ENCODE data around the gene MYO1C. TPM values are rescaled to one million over a fixed set of nuclear protein-coding genes. Genes with fewer than 3 reads are reported as not detected.
"Not testable (repeated sequence)": the region's sequence is repeated elsewhere in the genome, so short reads cannot be mapped to it uniquely, and the experiment has no call there.

The MYO1C gene, protein sequence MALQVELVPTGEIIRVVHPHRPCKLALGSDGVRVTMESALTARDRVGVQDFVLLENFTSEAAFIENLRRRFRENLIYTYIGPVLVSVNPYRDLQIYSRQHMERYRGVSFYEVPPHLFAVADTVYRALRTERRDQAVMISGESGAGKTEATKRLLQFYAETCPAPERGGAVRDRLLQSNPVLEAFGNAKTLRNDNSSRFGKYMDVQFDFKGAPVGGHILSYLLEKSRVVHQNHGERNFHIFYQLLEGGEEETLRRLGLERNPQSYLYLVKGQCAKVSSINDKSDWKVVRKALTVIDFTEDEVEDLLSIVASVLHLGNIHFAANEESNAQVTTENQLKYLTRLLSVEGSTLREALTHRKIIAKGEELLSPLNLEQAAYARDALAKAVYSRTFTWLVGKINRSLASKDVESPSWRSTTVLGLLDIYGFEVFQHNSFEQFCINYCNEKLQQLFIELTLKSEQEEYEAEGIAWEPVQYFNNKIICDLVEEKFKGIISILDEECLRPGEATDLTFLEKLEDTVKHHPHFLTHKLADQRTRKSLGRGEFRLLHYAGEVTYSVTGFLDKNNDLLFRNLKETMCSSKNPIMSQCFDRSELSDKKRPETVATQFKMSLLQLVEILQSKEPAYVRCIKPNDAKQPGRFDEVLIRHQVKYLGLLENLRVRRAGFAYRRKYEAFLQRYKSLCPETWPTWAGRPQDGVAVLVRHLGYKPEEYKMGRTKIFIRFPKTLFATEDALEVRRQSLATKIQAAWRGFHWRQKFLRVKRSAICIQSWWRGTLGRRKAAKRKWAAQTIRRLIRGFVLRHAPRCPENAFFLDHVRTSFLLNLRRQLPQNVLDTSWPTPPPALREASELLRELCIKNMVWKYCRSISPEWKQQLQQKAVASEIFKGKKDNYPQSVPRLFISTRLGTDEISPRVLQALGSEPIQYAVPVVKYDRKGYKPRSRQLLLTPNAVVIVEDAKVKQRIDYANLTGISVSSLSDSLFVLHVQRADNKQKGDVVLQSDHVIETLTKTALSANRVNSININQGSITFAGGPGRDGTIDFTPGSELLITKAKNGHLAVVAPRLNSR
- 10 to 100 TPM; 59.3 to 64.8 TPM for total RNA-seq

DNA sequence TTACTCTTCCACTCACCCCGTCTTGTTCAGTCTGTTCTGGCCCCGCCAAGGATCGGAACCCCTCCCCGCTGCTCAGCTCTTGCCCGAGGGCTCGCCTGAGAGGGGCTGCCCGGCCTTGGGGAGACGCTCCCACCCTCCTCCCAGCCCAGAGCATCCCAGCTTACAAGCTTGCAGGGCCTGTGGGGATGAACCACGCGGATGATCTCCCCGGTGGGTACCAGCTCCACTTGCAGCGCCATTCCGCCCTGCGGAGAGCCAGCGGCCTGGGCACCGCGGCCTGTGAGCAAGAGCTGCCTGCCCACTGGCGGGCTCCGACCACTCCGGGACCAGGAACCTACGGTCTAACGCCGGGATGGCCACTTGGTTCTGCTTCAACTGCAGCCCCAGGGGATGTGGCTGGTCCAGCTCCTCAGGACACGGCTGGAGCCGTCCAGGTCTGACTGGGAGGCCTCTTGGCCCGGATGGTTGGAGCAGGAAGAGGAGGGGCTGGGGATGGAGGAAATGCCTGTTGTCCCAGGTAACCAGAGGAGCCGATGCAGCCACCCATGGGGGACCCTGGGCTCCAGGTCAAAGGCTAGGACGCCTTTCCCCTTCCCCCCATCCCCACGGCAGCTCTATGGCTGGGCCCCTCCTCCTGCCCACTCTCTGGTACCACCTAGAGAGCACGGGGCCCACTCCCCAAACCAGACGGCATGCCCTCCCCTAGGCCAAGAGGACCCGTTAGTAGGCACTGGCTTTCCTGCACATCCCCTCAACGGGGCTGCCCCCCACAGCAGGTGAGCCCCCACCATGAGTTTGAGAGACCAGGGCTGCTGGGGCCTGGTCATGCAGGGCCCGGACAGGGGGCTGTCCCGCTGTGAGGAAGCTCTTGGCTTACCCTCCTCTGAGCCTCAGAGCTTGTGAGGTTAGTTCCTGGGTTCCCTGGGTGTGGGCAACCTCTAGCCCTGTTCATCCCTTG, at the start of gene MYO1C:
MYO1C (minus strand) TSS at position 438 of the 958 bp plus-strand sequence; CDS start at position 239, 199 bp downstream.
- Mint-ChIP-seq H3K27ac (peak within 1 kb of the TSS; percentile 74), H3K27me3 (peaks cover 2% of the 10 kb centered on the region), H3K9me3 (no peaks in the 10 kb centered on the region), H3K36me3 (ENCODE audit: low read depth) (peaks cover 7% of the 10 kb centered on the region), H3K4me1 (peaks cover 33% of the 10 kb centered on the region), H3K4me3 (peak within 1 kb of the TSS; percentile 81)
- ChIA-PET CTCF (no interaction called here), POLR2A (interaction anchor here (1.2 to 2.1 kb wide), 4 partner anchors 11 to 37 kb away, joined by 3 to 15 read pairs (median 8); partner anchors contain the start of genes CRK and INPP5K)
- no peak for DNase-seq

DNA sequence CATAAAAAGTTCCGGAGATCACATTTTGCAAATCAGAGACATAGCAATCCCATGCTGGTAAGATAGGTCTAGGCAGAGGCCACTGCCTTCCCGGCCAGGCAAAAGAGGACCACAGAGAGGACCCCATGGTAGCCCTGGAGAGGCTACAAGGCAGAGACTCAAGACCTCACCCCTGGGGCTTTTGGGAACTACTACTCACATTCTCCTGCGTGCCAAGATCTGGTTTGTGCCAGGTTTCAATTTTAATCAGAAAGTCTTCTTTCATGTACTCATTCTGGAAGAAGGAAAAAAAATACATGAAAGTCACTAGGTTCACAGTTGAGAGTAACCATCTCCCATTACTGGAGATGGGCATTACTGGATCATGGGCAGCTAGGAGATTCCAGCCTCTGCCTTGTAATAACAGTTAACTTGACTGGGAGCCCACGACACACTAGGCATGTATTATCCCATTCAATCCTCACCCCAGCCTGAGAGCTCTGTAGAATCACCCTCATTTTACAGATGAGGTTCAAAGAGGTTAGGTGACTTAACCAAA, 49.0 kb upstream of the MYO1C start:
- CTCF ChIA-PET, result interaction anchor here (1.1 kb wide), 1 partner anchor 108 kb away, joined by 3 read pairs; the partner anchor contains the start of gene RILP
- Mint-ChIP-seq H3K36me3 (ENCODE audit: low read depth) (peaks cover 9% of the 10 kb centered on the region), H3K9me3 (no peaks in the 10 kb centered on the region), H3K27ac (no peak overlapping the region), H3K4me1 (peaks cover 5% of the 10 kb centered on the region), H3K27me3 (no peaks in the 10 kb centered on the region), H3K4me3 (no peak overlapping the region)
- POLR2A ChIA-PET, result no interaction called here
- DNase-seq, result no peak

DNA sequence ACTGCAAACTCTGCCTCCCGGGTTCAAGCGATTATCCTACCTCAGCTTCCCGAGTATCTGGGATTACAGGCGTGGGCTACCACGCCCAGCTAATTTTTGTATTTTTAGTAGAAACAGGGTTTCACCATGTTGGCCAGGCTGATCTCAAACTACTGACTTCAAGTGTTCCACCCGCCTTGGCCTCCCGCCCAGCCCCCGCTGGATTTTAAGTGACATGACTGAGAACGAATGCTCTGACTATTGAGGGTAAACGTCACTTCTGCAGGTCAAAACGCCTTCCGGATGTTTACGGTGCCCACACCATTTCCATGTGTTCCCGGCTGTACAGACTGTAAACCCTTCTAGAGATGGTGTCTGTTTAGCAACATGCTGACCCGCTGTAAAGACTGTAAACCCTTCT, 47.3 kb upstream of the MYO1C start:
- no peaks in the 10 kb centered on the region for H3K9me3 Mint-ChIP-seq
- H3K27ac Mint-ChIP-seq, result no peak overlapping the region
- ChIA-PET POLR2A (no interaction called here), CTCF (interaction anchor here (1.1 kb wide), 1 partner anchor 175 kb away, joined by 3 read pairs; no protein-coding TSS in a partner anchor)
- peaks cover 5% of the 10 kb centered on the region for H3K4me1 Mint-ChIP-seq
- H3K36me3 Mint-ChIP-seq (ENCODE audit: low read depth), result peaks cover 12% of the 10 kb centered on the region
- no peak overlapping the region for H3K4me3 Mint-ChIP-seq
- DNase-seq, result no peak
- H3K27me3 Mint-ChIP-seq, result no peaks in the 10 kb centered on the region

DNA sequence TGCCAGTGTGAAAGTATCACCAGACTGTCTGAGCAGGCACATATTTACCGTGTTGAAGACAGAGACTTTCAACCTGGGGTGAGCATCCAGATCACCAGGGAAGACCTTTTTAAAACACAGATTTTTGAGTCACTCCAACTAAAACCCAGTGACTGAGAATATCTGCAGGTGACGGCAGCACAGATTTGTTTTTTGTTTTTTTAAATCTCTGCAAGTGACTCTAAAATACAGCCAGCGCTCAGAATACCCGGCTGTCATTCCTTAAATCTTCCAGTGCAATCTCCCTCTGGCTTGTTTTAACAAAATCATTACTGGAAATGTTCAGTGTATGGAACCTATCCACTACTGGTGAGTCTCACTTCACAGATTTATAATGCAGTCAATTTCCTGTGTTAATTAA, 43.3 kb upstream of the MYO1C start:
- Mint-ChIP-seq H3K36me3 (ENCODE audit: low read depth) (peaks cover 24% of the 10 kb centered on the region), H3K9me3 (no peaks in the 10 kb centered on the region)
- CTCF ChIA-PET, result interaction anchor here (1.2 kb wide), 1 partner anchor 39 kb away, joined by 7 read pairs; no protein-coding TSS in a partner anchor

DNA sequence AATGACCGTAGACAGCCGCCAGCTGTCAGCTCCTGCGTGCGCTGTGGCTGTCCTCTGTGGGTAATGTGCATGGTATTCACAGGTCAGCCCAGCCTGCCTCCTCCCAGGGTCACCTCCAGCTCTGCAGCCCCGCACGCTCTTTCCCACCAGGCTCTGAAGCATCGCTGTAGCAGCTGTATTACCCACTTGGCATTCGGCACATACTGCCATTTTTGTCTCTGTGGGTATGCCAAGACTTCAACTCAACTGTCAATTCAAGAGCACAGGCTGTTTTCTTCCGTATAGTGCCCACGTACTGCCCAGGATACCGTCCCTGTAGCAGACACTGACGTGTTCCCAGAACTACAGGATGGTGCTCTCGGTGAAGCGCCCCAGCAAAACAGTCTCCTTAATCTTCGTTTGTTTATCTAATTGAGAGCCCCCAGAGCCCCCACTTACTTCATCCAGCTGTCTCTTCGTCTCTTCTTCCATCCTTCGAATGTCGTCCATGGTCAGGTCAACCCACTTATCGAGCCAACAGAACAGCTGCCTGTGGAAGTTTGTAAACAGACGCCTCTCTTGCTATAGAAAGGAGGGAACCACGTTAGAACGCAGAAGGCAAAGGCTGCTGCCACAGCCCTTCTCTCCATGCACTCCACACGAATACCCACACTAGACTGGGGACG, 41.3 kb upstream of the MYO1C start:
- Mint-ChIP-seq H3K27me3 (no peaks in the 10 kb centered on the region), H3K27ac (no peak overlapping the region), H3K4me3 (no peak overlapping the region), H3K9me3 (no peaks in the 10 kb centered on the region), H3K36me3 (ENCODE audit: low read depth) (peaks cover 22% of the 10 kb centered on the region), H3K4me1 (no peaks in the 10 kb centered on the region)
- DNase-seq, result no peak
- POLR2A ChIA-PET, result interaction anchor here (1.2 to 1.8 kb wide), 3 partner anchors 14 to 96 kb away, joined by 3 to 9 read pairs (median 3); partner anchors contain the start of gene INPP5K
- CTCF ChIA-PET, result interaction anchor here (0.8 to 2.5 kb wide), 11 partner anchors 12 to 194 kb away, joined by 3 to 15 read pairs (median 4); partner anchors contain the start of gene INPP5K

More for the DNA sequence above, 43.3 kb upstream of the MYO1C start:
- Mint-ChIP-seq H3K4me1 (no peaks in the 10 kb centered on the region), H3K4me3 (no peak overlapping the region), H3K27ac (no peak overlapping the region), H3K27me3 (no peaks in the 10 kb centered on the region)
- no peak for DNase-seq
- POLR2A ChIA-PET, result no interaction called here

DNA sequence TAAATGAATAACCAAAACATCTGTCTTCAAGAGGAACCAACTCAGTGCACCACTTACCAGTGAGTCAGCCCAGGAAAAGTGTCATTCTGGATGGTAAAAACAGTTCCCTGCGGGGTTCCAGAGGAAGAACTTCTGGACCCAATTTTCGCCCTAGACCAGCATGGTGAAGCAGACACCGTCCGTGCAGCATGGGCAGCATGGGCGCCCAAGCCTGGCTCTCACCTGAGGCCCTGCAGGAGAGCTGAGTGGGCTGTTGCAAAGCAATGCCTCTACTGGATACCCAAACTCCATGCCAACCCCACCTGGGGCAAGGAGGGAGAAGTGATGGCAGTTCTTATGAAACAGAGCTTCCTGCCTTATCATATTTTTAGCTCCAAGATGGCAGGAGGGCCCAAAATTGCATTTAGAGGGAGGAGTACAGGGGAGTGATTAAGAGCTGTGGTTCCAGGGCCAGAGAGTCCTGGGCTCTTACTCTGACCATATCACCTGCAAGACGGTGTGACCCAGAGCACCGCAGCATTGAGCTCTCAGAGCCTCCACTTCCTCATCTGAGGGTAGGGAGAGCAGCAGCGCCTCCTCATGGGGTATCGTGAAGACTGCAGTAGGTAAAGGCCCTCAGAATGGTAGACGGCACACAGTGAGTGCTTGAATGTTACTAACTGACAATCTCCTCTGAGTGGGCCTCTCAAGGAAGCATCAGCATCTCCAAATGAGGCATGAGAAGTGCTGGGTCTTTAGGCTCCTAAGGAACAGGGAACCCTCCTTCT, 40.5 kb upstream of the MYO1C start:
- ChIA-PET POLR2A (interaction anchor here (1.2 to 1.8 kb wide), 4 partner anchors 13 to 97 kb away, joined by 3 to 9 read pairs (median 3); partner anchors contain the start of gene INPP5K), CTCF (interaction anchor here (0.6 to 2.5 kb wide), 14 partner anchors 12 to 250 kb away, joined by 3 to 15 read pairs (median 4); partner anchors contain the start of gene INPP5K)
- H3K4me3 Mint-ChIP-seq, result no peak overlapping the region
- H3K27ac Mint-ChIP-seq, result no peak overlapping the region
- peak; percentile 54 for DNase-seq
- H3K4me1 Mint-ChIP-seq, result no peaks in the 10 kb centered on the region
- no peaks in the 10 kb centered on the region for H3K9me3 Mint-ChIP-seq
- H3K27me3 Mint-ChIP-seq, result no peaks in the 10 kb centered on the region
- H3K36me3 Mint-ChIP-seq (ENCODE audit: low read depth), result peaks cover 28% of the 10 kb centered on the region

DNA sequence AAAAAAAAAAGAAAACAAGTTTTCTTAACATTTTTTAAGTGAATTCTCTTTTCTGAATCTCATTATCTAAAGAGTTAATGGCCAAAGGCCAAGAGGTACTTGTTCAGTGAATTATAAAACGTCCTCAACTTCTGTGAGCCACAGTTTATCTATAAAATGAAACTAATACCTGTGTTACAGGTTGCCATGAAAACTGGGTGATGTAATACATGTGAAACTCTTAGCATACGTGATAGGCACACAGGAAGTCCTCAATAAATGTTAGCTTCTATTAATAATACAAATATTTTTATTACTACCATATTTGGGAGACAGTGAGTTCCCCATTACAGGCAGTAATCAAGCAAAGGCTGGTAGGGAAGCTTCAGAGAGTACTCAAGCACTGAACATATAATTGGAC, 37.4 kb upstream of the MYO1C start:
- CTCF ChIA-PET, result interaction anchor here (0.6 kb wide), 1 partner anchor 295 kb away, joined by 3 read pairs; no protein-coding TSS in a partner anchor
- H3K9me3 Mint-ChIP-seq, result no peaks in the 10 kb centered on the region
- H3K4me3 Mint-ChIP-seq, result no peak overlapping the region
- no peak for DNase-seq
- H3K27me3 Mint-ChIP-seq, result no peaks in the 10 kb centered on the region
- H3K4me1 Mint-ChIP-seq, result peaks cover 17% of the 10 kb centered on the region
- POLR2A ChIA-PET, result interaction anchor here (1.4 kb wide), 1 partner anchor 14 kb away, joined by 4 read pairs; the partner anchor contains the start of gene INPP5K
- peaks cover 31% of the 10 kb centered on the region for H3K36me3 Mint-ChIP-seq (ENCODE audit: low read depth)
- H3K27ac Mint-ChIP-seq, result no peak overlapping the region

DNA sequence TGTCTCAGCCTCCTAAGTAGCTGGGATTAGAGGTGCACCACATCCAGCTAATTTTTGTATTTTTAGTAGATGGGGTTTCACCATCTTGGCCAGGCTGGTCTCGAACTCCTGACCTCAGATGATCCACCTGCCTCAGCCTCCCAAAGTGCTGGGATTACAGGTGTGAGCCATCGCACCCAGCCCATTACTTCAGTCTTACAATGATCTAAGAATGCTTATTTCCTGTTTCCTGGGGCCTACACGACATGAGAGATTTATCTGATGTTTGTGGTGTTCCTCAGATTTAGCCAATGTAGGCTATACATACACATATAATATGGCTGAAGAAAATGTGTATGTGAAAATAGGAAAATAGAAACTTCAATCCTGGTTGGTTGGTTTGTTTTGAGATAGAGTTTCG, 34.4 kb upstream of the MYO1C start:
- not testable (repeated sequence) for DNase-seq, H3K27me3 Mint-ChIP-seq, H3K4me3 Mint-ChIP-seq, H3K9me3 Mint-ChIP-seq
- Mint-ChIP-seq H3K36me3 (ENCODE audit: low read depth) (peaks cover 20% of the 10 kb centered on the region), H3K4me1 (peaks cover 17% of the 10 kb centered on the region), H3K27ac (peak overlapping the region; percentile 72)
- ChIA-PET POLR2A (interaction anchor here (0.7 to 1.7 kb wide), 3 partner anchors 11 to 165 kb away, joined by 3 to 14 read pairs (median 3); partner anchors contain the start of gene INPP5K), CTCF (interaction anchor here (1.9 kb wide), 1 partner anchor 10 kb away, joined by 5 read pairs; the partner anchor contains the start of gene INPP5K)

DNA sequence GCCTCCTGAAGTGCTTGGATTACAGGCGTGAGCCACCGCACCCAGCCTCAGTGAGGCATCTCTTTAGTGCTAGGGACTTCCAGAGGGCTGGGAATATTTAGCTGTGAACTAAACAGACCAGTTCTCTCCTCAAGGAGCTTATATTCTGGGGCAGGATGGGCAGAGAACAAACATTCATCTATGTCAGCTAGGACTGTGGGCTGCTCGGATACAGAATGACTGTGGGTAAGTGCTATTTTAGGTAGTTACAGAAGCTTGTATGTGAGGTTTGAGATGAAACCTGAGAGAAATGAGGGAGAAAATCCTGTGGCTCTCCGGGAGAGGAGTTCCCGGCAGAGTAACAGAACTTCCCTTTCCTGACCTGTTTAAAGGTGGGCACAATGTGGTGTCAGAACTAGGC, 30.1 kb upstream of the MYO1C start:
- Mint-ChIP-seq H3K9me3 (no peaks in the 10 kb centered on the region), H3K27me3 (no peaks in the 10 kb centered on the region), H3K4me1 (peaks cover 33% of the 10 kb centered on the region), H3K36me3 (ENCODE audit: low read depth) (peaks cover 7% of the 10 kb centered on the region), H3K4me3 (no peak overlapping the region), H3K27ac (no peak overlapping the region)
- ChIA-PET POLR2A (no interaction called here), CTCF (no interaction called here)
- DNase-seq, result no peak

DNA sequence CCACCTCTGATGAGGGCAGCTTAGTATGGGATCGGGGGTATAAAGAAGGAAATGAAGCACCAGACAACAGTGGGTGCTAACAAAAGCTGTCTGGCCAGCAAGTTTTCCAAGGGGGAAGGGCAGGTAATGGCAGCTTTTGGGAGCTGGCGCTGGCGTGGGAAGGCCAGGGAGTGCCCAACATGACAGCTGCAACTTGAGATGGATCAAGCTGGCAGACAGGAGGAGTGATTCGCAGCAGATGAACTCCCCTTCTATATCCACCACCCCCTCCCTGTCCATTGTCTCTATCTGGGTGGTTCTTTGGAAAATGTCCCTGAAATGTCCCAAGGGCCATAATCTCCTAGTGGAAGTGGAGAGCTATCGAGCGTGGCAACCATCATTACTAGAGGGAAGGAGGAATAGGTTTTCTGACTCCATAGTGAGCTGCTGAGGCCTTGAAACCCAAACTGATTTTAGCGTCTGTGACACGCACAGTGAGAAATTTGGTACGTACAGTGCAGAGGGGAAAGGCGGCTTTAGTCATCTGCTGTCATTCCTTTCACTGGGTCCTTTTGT, 28.7 kb upstream of the MYO1C start:
- H3K9me3 Mint-ChIP-seq, result no peaks in the 10 kb centered on the region
- CTCF ChIA-PET, result no interaction called here
- H3K36me3 Mint-ChIP-seq (ENCODE audit: low read depth), result peaks cover 7% of the 10 kb centered on the region
- no peak overlapping the region for H3K4me3 Mint-ChIP-seq
- H3K27ac Mint-ChIP-seq, result no peak overlapping the region
- peaks cover 24% of the 10 kb centered on the region for H3K4me1 Mint-ChIP-seq
- POLR2A ChIA-PET, result no interaction called here
- DNase-seq, result no peak
- no peaks in the 10 kb centered on the region for H3K27me3 Mint-ChIP-seq
